HG02678 (cell line): ENCODE measurements around the gene SETD3.

ENCODE experiments used
- ATAC-seq: cut with Tn5 transposase; IDR thresholded peaks from one replicate; pipeline ENCODE4 v1.9.1; 2021; ENCODE audit warnings: mild to moderate bottlenecking, moderate library complexity; ENCODE audit not compliant: unreplicated experiment

Gene SETD3

DNA sequence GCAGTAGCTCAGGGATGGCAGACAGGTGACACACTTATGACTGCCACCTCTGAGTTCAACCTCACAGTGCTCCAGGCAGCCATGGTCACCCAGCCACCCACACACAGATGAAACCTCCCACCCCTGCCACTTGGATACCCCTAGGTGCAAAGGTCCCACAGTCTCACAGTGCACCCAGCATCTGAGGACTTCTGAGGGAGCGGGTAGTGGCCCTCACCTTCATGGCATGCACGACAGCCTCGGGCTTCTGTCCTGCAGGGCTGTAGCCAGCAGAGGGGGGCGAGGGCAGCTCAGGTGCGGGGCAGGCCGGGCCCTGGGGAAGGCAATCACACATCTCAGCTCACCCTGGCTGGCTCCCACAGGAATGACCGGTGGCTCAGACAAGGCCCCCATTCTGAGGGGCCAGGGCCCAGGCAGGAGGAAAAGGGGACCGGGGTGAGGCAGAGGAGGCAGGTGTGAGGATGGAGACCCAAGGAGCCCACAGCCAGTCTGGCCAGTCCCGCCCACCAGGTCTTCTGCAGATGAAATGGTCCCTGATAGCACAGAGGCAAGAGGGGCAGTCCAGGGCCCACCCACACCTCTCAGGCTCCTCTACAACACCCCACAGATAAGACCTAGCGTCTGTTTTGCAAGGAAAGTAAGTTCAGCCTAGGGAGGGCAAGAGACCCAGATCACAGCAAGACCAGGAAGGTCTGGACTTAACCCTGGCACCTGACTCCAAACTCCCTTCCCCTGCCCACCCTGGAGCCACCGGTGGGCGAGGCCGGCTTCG is 36.4 kb upstream of the SETD3 start:
- ATAC-seq: no peak

DNA sequence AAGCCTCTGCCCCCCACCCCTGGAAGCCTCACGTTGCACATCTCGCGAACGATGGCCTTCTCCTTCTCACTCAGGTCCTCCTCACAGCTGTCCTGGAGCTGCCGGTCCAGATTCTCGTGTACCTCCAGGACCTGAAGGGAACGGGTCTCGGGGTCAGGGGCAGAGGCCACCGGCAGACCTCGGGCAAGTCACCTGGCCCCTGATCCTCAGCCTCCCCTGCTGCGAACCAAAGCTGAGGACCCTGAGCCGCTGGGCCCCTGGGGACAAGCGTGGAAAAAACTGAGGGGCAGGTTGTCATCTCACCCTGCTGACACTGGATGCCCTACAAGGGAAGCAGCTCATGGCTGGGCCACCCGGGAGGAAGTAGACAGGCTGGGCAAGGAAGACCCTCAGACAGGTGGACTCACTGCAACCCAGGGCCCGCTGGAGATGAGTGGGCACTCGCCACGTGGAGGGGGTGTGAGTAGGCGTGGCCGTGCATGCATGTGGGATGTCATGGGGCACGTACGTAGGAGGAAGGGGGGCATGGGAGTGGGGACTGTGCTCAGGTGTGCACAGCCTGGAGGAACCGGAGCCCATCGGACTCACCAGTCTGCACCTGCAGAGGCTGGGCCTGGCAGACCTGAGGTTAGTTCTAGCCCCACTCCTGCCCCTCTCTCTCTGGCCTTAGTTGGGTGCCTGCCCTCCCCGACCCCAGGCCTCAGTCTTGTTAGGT is 35.7 kb upstream of the SETD3 start:
- no peak for ATAC-seq

DNA sequence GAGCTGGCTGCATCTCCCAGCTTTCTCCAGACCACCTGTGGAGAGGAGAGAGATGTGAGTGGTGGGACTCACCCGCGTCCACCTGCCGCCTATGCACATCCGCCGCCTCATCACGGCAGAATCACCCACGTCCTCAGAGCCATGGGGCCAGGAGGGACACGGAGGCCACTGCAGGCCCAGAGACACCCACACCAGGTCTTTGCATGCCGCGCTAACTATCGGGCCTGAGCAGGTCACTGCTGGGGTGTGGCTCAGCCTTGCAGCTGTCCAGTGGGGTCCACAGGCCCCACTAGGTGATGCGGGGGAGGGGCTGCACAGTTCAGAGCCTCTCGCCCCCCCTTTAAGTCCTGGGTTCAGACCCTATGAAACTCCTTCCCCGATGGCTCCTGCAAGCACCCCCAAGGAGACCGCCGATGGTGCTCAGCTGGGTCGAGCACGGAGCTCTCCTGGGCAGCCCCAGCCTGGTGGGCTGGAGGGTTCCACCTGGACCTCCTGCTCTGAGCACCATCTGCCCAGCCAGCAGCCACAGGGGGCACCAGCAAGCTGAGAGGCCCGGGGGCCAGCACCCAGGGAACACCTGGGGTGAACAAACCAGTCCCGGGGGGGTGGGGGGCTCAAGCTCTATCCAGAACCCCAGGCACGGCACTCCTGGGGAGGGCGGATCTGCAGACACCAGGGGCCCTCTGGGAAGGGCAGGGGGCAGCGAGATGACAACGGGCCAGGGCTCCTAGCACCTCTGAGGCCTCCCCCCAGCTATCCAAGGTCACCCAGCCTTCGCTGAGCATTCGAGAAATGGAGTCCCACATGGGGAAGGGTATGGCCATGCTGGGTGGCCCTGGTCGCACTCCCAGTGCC is 34.9 kb upstream of the SETD3 start:
- ATAC-seq: no peak

DNA sequence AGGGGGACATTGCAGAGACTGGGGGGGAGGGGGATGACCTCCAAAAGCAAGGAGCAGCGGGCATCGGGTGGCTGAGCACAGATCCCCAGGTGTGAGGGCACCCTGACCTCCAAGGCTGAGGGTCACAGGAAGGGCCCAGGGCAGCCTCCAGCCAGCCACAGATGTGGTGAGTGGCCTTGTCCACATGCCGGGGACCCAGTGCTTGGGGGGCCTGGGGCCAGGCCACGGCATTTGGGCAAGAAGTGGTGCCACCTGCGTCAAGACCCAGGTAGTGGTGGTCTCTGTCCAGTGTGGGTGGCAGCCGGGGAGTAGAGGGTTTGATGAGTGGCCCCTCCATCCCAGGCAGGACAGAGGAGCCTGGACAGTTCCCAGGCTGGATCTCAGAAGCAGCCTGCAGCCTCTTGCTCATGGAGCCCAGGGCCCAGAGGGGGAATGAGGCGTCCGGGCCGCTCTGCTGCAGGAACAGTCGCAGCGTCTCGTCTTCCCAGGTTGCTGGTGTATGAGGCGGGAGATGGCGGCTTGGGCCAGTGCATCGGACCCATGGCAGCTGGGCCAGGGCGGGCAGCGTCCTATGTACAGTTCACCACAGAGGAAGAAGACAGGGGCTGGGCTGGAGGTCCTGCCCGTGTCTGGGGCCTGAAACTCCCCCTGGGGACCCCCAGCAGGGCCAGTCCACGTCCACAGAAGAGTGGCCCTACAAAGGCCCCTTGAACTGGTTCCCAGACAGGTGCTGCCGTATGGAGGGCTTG is 34.1 kb upstream of the SETD3 start:
- no peak for ATAC-seq

DNA sequence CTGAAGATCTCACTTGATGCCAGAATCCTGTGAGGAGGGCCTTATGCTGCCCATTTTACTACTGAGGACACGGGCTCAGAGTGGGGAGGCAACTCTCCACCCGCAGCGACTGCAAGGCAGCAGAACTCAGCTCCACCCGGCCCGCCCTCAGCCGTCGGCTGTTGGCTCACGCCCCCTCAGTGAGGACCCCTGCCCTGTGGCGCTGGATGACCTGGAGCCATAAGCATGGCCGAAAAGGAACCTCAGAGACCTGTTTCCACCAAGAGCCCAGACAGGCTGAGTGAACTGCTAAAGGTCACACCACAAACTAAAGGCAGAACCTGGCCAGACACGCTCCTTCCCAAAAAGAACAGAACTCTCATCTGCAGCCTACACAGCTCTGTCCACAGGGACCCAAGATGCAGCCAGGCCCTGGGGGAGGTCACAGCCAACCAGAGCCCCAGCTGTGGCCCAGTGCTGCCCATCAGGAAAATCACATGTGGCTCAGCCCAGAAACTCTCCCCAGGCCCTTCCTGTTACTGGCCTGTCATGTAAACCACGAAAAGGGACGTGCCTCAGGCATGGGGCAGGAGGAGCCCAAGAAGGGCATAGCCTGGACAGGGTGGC is 33.4 kb upstream of the SETD3 start:
- ATAC-seq: no peak

DNA sequence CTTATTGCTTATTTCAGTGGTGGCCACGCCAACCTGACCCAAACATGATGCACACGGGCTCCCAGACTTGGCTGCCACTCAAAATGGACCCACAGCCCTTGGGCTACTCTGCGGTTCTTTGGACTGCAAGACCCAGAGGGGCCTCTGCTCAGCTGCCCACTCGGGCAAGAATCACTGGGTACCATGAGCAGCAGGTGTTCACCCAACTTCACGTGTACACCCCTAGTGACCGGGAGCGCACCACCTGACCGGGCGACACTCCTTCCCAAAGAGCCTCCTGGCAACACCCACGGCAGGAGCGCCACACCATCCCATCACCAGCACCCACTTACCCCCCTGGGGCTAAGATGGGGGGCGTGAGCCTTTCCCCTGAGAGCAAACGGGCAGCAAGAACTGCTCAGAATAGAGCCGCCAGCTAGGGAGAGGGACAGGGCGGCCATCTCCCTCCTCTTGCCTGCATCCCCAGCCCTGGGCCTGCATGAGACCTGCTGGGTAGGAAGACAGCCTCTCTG is 32.6 kb upstream of the SETD3 start:
- no peak for ATAC-seq

DNA sequence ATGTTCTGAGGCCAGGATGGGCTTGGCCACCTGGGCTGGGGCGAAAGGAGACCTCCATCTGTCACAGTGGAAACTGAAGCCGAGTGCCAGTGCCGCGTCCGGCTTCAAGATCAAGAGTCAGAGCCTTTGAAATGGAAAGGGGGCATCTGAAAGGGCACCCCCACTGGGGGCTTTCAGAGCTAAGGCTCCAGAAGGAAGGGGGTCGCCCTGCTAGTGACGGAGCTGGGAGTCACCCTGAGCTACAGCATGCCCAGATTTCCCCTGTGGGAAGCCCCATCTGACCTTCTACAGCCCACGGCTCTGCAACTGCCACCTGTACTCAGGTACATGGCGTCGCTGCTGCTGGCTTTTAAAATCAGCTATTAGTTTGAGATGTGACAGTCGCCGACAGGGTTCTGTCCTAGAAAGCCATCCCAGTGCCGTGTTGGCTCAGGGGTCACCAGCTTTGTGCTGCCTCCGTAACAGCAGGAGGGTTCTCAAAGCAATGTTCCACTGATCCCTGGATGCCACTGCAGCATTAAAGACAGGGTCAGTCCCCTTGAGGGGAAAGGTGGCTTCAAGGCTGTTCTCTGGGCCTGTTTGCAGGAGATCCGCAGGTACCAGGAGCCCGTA is 32.0 kb upstream of the SETD3 start:
- ATAC-seq: no peak

DNA sequence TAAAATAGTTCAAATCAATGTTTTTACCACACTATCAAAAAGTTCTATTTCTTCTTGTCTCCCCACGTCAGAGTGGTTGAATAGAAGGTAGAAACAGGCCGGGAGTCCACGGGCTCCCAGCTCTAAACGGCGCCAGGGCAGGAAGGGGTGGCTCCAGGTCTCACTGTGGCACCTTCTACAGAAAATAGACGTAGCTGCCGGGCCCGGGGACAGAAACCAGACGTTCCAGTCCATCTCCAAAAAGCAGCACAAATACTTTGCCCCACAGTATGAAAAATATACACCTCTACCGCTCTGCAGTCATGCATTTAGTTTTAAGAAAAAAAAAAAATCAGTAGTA is 31.4 kb upstream of the SETD3 start:
- no peak for ATAC-seq

DNA sequence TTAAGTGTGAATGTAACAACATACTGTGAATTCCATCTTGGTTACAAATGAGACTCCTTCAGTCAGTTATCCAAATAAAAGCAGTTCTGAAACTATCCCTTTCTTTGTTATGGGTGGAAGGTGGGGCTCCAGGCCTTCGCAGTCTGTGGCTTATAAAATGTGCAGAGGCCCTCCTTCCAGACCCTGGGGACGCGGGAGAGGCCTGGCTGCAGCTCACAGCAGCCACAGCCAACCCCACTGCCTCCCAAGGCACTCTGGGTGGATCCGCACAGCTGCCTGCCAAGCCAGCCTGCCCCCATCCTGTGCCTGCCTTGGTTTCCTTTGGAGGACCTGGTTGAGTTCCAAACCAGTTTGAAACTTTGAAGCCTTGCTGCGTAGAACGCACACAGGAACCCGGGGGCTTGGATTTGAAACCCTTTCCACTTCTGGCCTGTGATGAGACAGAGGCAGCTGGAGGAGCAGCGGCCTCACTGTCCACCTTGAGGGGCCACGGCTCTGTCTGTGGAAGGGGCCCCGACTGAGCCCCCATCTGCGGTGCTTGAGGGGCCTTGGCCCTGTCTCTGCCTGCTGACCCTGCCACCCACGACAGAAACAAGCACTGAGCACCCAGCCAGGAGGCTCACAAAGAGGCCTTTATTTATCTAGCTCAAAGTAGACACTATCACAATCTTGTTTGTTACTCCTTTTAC is 30.9 kb upstream of the SETD3 start:
- ATAC-seq: no peak

DNA sequence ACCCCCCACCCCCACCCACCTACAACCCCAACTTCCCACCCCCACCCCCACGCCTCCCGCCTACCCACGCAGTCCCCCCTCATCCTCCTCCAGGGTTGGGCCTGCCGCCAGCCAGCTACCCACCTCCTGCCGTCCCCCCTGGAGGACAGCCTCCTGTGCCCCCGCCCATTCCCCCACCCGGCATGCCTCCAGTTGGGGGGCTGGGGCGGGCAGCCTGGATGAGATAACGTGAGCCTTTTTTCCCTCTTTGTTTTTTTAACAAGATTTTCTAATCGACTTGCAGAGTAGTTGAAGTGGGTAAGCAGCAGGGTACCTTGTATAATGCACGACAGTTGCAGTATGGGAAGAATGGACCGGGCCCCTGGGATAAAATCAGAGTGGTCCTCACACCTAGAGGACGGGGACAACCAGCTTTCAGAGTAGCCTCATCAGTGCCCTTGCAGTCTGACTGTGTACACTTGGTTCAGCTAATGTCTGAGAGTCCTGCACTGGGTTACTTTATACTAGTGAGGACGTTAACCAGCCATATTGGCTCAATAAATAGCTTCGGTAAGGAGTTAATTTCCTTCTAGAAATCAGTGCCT is 30.0 kb upstream of the SETD3 start:
- no peak for ATAC-seq

DNA sequence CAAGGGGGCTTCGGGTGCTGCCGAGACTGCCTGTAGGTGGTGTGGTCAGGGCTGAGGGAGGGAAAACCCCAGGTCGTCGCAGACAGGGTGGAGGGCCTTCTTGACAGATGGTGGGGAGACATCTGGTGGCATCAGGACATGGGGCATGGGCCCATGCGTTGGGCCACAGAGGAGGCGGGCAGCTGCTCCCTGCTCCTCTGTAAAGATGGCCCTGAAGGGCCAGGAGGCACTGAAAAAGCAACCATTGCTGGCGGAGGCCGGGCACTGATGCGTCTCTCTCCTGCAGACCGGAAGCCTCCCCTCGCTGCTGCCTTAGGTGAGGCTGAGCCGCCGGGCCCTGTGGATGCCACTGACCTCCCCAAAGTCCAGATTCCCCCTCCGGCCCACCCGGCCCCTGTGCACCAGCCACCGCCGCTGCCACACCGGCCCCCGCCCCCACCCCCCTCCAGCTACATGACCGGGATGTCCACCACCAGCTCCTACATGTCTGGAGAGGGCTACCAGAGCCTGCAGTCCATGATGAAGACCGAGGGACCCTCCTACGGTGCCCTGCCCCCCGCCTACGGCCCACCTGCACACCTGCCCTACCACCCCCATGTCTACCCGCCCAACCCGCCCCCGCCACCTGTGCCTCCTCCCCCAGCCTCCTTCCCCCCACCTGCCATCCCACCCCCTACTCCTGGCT is 29.4 kb upstream of the SETD3 start:
- no peak for ATAC-seq

DNA sequence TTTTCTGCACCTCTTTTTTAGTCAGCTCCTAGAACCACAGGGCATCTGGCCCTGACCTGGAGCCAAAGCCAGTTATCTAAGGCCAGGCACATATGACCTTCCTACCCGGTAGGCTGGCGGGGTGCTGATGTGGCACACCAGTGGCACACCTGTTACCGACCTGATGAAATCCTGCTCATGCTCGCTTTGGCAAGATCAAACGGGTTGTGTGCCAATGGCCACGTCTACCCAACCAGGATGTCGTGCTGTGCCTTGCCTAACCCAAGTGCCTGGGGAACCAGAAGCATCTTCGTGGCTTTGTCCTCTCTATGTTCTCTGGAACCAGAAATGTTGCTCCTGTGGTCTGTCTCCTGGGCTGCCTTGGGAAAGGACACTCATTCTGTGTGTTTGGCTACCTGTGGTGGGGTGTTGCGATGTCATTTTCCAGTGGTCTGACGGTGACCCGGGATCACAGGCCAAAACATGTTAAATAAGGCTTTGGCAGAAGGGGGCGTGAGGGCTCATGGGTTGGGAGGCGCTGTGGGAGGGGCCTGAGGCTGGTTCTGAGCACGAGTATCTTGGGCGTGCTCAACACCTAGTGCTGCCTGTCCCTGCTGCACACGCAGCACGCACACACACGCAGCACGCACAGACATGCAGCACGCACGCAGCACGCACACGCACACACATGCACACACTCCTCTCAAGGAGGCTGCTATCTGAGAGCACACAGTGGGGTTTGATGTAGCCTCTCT is 28.4 kb upstream of the SETD3 start:
- ATAC-seq: no peak

DNA sequence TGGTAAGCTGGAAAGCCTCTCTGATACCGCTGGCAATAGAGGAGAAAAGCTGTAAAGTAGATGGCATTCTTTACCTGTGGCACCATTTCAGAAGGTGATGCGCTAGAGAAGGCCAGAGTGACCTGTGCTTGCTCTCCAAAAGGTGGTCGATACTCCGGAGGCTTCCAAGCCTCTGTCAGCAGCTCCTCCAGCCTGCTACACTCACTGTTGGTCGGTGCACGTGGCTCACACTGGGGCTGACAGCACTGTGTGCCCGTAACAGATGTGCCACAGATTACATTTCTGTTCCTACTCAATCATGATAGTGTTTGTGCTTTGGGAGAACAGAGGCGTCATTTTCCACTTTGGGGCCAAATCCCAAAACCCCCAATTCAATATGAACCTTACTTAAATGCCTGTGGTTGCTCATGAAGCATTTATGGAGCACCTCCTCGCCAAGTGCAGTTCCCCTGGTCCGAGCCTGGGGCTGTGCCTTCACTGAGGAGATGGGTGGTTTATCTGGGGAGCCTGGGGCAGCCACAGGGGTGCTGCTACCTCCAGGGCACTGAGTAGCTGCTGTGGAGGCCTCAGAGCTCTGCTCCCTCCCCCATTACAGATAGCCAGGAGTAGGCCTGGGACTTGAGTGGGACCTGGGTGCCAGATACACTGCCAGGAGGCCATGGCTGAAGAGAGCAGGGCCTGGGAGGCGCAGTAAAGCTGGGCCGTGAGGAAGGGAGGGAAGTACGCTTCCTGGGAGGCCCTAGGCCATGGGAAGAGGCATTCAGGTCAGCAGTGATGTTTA is 27.4 kb upstream of the SETD3 start:
- no peak for ATAC-seq

DNA sequence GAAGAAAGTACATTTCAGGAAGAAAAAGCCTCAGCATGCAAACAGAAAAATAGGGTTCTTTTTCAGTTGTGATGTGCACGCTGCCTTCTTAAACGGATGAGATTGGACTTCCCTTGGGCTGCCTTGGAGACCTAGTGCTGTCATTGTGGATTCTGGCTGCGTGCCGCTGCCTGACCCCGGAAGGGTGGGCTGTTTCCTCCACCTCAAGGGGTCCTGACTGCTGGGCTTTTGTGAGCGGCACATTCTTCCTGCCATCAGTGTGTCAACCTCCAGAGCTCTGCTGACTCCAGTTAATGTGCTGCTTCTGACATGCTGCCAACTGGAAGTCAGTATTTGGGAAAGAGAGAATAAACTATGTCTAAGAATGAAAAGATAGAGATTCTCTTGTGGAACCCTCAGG is 25.6 kb upstream of the SETD3 start:
- no peak for ATAC-seq

DNA sequence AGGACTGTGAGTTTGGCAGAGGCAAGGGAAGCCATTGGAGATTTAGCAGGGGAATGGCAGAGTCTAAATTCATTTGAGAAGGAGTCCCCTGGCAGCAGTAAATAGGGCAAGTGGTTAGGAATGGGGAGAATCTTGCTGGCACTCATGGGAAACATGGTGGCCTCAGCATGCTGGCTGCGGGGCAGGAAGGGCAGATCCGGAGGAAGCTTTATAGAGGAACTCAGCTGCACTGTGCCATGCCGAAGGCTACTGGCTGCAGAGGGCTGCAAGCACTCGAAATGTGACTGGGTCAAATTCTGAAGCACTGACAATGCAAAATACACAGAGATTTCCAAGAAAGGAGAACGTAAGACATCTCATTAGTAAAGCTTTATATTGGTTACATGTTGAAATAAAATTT is 24.4 kb upstream of the SETD3 start:
- ATAC-seq: no peak

DNA sequence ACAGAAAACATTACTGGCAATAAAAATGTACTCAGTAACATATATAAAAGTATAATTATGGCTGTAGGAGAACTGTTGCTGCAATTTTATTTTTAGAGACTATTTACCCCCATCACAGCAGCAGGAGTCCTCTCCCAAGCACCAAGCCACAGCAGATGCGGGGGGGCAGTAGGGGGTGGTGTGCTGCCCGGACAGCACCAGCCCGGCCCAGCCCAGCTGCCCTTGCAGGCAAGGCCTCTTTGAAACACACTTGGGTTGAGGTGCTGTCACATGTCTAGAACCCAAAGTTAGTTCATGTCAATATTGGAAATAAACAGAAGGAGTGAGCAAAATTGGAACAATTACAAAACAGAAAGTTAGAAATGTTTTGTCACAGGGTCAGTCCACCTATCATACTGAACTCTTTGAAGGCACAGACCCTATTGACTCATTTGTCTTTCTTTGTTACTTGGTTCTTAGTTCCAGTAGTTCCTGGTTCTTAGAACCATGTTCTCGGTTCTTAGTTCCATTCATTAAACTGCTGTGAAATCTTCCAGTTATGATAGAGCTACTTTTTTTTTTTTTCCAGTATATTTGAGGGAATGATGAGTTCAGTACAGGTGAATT is 23.3 kb upstream of the SETD3 start:
- ATAC-seq: no peak

DNA sequence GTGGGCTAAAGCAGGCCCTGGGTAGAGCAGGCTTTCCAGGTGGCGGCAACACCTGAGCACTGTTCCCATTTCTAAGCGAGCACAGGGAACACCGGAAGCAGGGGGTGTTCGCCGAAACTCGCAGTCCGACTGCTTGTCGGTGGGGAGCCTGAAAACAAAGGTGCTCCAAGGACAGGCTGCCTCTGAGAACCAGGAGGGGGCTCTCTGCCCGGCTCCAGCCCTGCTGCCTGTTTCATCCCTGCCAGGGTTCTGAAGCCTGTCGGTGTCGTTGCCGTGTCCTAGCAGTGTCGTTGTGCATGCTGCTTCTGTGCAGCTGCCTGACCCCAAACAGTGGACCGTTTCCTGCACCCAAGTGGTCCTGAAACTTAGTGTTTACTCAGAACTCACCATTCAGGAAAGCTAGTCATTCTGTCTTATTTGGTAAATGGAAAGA is 22.3 kb upstream of the SETD3 start:
- ATAC-seq: no peak
